Neural progenitor cell (in vitro differentiated cells): ENCODE data around the gene TCHH. TPM values are rescaled to one million over a fixed set of nuclear protein-coding genes. Genes with fewer than 3 reads are reported as not detected.

ENCODE experiments used
- DNase-seq: peaks from one replicate; pipeline ENCODE4 v3.0.0-alpha.2; 2016; ENCODE audit warnings: low spot score
- H2AFZ ChIP-seq: fragments of 200-600 bp; sonication (generic); replicated peaks from 2 replicates; pipeline ENCODE4 v1.6.1; 2016; ENCODE audit warnings: antibody characterized with exemption
- H3F3A ChIP-seq: fragments of 200-600 bp; sonication (generic); 2 replicates; pipeline ENCODE4 v1.6.1; 2016; ENCODE audit warnings: antibody characterized with exemption, low read depth
- H3K27ac ChIP-seq: fragments of 200-600 bp; sonication (generic); 2 replicates; pipeline ENCODE4 v1.5.1; 2016; ENCODE audit warnings: mild to moderate bottlenecking
- H3K27me3 ChIP-seq: fragments of 200-600 bp; sonication (generic); 2 replicates; pipeline ENCODE4 v1.6.1; 2016; ENCODE audit warnings: mild to moderate bottlenecking, moderate library complexity
- H3K36me3 ChIP-seq: fragments of 200-600 bp; sonication (generic); 2 replicates; pipeline ENCODE4 v1.5.1; 2016
- H3K4me1 ChIP-seq: fragments of 200-600 bp; sonication (generic); 2 replicates; pipeline ENCODE4 v1.6.1; 2016; ENCODE audit warnings: mixed run types
- H3K4me2 ChIP-seq: fragments of 200-600 bp; sonication (generic); 2 replicates; pipeline ENCODE4 v1.6.1; 2016
- H3K4me3 ChIP-seq: fragments of 200-600 bp; sonication (generic); 2 replicates; pipeline ENCODE4 v1.5.1; 2016
- H3K79me2 ChIP-seq: fragments of 200-600 bp; sonication (generic); 2 replicates; pipeline ENCODE4 v1.6.1; 2016; ENCODE audit warnings: low read depth
- H3K9ac ChIP-seq: fragments of 200-600 bp; sonication (generic); 2 replicates; pipeline ENCODE4 v1.6.1; 2016
- H3K9me3 ChIP-seq: fragments of 200-600 bp; sonication (generic); 2 replicates; pipeline ENCODE4 v1.5.1; 2016; ENCODE audit warnings: low read depth
- H4K20me1 ChIP-seq: fragments of 200-600 bp; sonication (generic); 2 replicates; pipeline ENCODE4 v1.6.1; 2016; ENCODE audit warnings: low read depth
- H3K27ac Mint-ChIP-seq: 3 replicates; pipeline ENCODE4 v1.8.0; 2021; ENCODE audit warnings: mixed read lengths
- H3K27me3 Mint-ChIP-seq: 2 replicates; pipeline ENCODE4 v1.8.0; 2022; ENCODE audit warnings: low read depth, mild to moderate bottlenecking, inconsistent platforms, moderate library complexity, mixed read lengths; ENCODE audit not compliant: insufficient read depth
- H3K36me3 Mint-ChIP-seq: 3 replicates; pipeline ENCODE4 v1.8.0; 2021; ENCODE audit warnings: mixed read lengths
- H3K4me1 Mint-ChIP-seq: 3 replicates; pipeline ENCODE4 v1.8.0; 2021; ENCODE audit warnings: mixed read lengths
- H3K4me3 Mint-ChIP-seq: 3 replicates; pipeline ENCODE4 v1.8.0; 2021; ENCODE audit warnings: mild to moderate bottlenecking, moderate library complexity, mixed read lengths
- H3K9me3 Mint-ChIP-seq: 3 replicates; pipeline ENCODE4 v1.8.0; 2020; ENCODE audit warnings: mixed read lengths
- EZH2 ChIP-seq: fragments of 200-600 bp; sonication (generic); IDR thresholded peaks from 2 replicates; pipeline ENCODE4 v1.6.1; 2017; ENCODE audit warnings: antibody characterized with exemption, mild to moderate bottlenecking, moderate library complexity
- EZH2phosphoT487 ChIP-seq: fragments of 200-600 bp; sonication (generic); IDR thresholded peaks from 2 replicates; pipeline ENCODE4 v1.6.1; 2017; ENCODE audit warnings: antibody characterized with exemption
- total RNA-seq: library from RNA; depleted of rRNA; stranded (reverse); fragments of >200 nt; gene quantifications from 2 replicates; pipeline ENCODE4 v1.2.3, GENCODE V29; 2015; ENCODE audit warnings: low replicate concordance
- TF ChIP-seq, protein P1 (sequence below): fragments of 200-600 bp; sonication (generic); IDR thresholded peaks from 2 replicates; pipeline ENCODE4 v1.5.1; 2017; ENCODE audit warnings: antibody characterized with exemption, mild to moderate bottlenecking

TCHH gene
- total RNA-seq, 1 donor from 2014 or later = 0.07 TPM

GRCh38 chr1:152072311-152072710, 42.9 kb downstream of the TCHH start:
- H3K27me3 Mint-ChIP-seq = peaks cover 2% of the 10 kb centered on the region
- H3K9me3 Mint-ChIP-seq = no peaks in the 10 kb centered on the region
- no peaks in the 10 kb centered on the region for H3K36me3 ChIP-seq
- no peaks in the 10 kb centered on the region for H3K4me1 Mint-ChIP-seq
- H3F3A ChIP-seq = no peaks in the 10 kb centered on the region
- no peaks in the 10 kb centered on the region for H3K4me1 ChIP-seq
- no peaks in the 10 kb centered on the region for H3K9me3 ChIP-seq
- no peak overlapping the region for H3K27ac ChIP-seq
- no peak overlapping the region for H3K4me3 Mint-ChIP-seq
- no peak overlapping the region for H3K27ac Mint-ChIP-seq
- no peaks in the 10 kb centered on the region for H3K36me3 Mint-ChIP-seq
- no peaks in the 10 kb centered on the region for H4K20me1 ChIP-seq
- H2AFZ ChIP-seq = no peak overlapping the region
- TF ChIP-seq, protein P1, sequence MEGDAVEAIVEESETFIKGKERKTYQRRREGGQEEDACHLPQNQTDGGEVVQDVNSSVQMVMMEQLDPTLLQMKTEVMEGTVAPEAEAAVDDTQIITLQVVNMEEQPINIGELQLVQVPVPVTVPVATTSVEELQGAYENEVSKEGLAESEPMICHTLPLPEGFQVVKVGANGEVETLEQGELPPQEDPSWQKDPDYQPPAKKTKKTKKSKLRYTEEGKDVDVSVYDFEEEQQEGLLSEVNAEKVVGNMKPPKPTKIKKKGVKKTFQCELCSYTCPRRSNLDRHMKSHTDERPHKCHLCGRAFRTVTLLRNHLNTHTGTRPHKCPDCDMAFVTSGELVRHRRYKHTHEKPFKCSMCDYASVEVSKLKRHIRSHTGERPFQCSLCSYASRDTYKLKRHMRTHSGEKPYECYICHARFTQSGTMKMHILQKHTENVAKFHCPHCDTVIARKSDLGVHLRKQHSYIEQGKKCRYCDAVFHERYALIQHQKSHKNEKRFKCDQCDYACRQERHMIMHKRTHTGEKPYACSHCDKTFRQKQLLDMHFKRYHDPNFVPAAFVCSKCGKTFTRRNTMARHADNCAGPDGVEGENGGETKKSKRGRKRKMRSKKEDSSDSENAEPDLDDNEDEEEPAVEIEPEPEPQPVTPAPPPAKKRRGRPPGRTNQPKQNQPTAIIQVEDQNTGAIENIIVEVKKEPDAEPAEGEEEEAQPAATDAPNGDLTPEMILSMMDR = no peak
- TF ChIP-seq EZH2 = no peak
- no peak for TF ChIP-seq EZH2phosphoT487
- no peak overlapping the region for H3K9ac ChIP-seq
- DNase-seq = no peak
- H3K79me2 ChIP-seq = no peaks in the 10 kb centered on the region
- no peak overlapping the region for H3K4me3 ChIP-seq
- H3K27me3 ChIP-seq = no peaks in the 10 kb centered on the region
- no peak overlapping the region for H3K4me2 ChIP-seq

GRCh38 chr1:152071123-152071522, 44.1 kb downstream of the TCHH start:
- DNase-seq = no peak
- no peak overlapping the region for H3K9ac ChIP-seq
- no peaks in the 10 kb centered on the region for H3K36me3 Mint-ChIP-seq
- H3K27me3 Mint-ChIP-seq = peaks cover 2% of the 10 kb centered on the region
- H3K4me3 Mint-ChIP-seq = no peak overlapping the region
- no peak overlapping the region for H3K4me2 ChIP-seq
- H3K27ac ChIP-seq = no peak overlapping the region
- no peaks in the 10 kb centered on the region for H3K9me3 ChIP-seq
- H3K9me3 Mint-ChIP-seq = no peaks in the 10 kb centered on the region
- no peaks in the 10 kb centered on the region for H3K27me3 ChIP-seq
- TF ChIP-seq, protein P1 = no peak
- TF ChIP-seq EZH2phosphoT487 = no peak
- no peak for TF ChIP-seq EZH2
- H3K4me1 Mint-ChIP-seq = no peaks in the 10 kb centered on the region
- no peak overlapping the region for H2AFZ ChIP-seq
- no peaks in the 10 kb centered on the region for H3K79me2 ChIP-seq
- no peaks in the 10 kb centered on the region for H3K4me1 ChIP-seq
- H3F3A ChIP-seq = no peaks in the 10 kb centered on the region
- no peaks in the 10 kb centered on the region for H3K36me3 ChIP-seq
- no peak overlapping the region for H3K4me3 ChIP-seq
- no peaks in the 10 kb centered on the region for H4K20me1 ChIP-seq
- H3K27ac Mint-ChIP-seq = no peak overlapping the region

- TF ChIP-seq EZH2phosphoT487 (no peak), EZH2 (no peak)
- TF ChIP-seq, protein P1 = no peak
- DNase-seq = no peak
Observed at GRCh38 chr1:152067929-152068328, 47.3 kb downstream of the TCHH start.

More at GRCh38 chr1:152067929-152068328, 47.3 kb downstream of the TCHH start:
- no peaks in the 10 kb centered on the region for H3K9me3 ChIP-seq
- no peak overlapping the region for H3K9ac ChIP-seq
- H3K27ac ChIP-seq = no peak overlapping the region
- H3K79me2 ChIP-seq = no peaks in the 10 kb centered on the region
- Mint-ChIP-seq H3K27me3 (peaks cover 2% of the 10 kb centered on the region), H3K36me3 (no peaks in the 10 kb centered on the region), H3K9me3 (no peaks in the 10 kb centered on the region), H3K4me3 (no peak overlapping the region), H3K4me1 (no peaks in the 10 kb centered on the region), H3K27ac (no peak overlapping the region)
- H3K36me3 ChIP-seq = no peaks in the 10 kb centered on the region
- no peaks in the 10 kb centered on the region for H3K27me3 ChIP-seq
- no peaks in the 10 kb centered on the region for H4K20me1 ChIP-seq
- no peaks in the 10 kb centered on the region for H3K4me1 ChIP-seq
- no peaks in the 10 kb centered on the region for H3F3A ChIP-seq
- no peak overlapping the region for H2AFZ ChIP-seq
- H3K4me3 ChIP-seq = no peak overlapping the region
- no peak overlapping the region for H3K4me2 ChIP-seq
